Brain microvascular endothelial cell (primary cell): ENCODE measurements around the gene GLA.

Source experiments
- DNase-seq: peaks from one replicate; pipeline ENCODE4 v3.0.0-alpha.2; 2020
- H3K27ac ChIP-seq: fragments of 250-450 bp; sonication (Bioruptor Pico); 2 replicates; pipeline ENCODE4 v1.5.1; 2020; ENCODE audit warnings: mild to moderate bottlenecking, moderate library complexity
- H3K27me3 ChIP-seq: fragments of 250-450 bp; sonication (Bioruptor Pico); replicated peaks from 2 replicates; pipeline ENCODE4 v1.5.1; 2020; ENCODE audit warnings: mild to moderate bottlenecking
- H3K36me3 ChIP-seq: fragments of 250-450 bp; sonication (Bioruptor Pico); replicated peaks from 2 replicates; pipeline ENCODE4 v1.5.1; 2020; ENCODE audit warnings: mild to moderate bottlenecking
- H3K4me3 ChIP-seq: 2 replicates; pipeline ENCODE4 v1.5.1; 2011; ENCODE audit warnings: low read depth, mild to moderate bottlenecking, control low read depth, low read length, moderate library complexity
- CTCF ChIP-seq: IDR thresholded peaks from 2 replicates; pipeline ENCODE4 v1.5.1; 2011; ENCODE audit warnings: low read depth, mild to moderate bottlenecking, moderate library complexity, low read length, control low read depth, inconsistent platforms; ENCODE audit errors: missing control alignments
- in situ Hi-C: cut with HindIII; loops from 2 replicates; pipeline ENCODE4 v1.10.0; 2017; ENCODE audit warnings: low sequenced_read_pairs, low pct_ligation_motif_present

GLA gene

GRCh38 chrX:101417190-101417589, 9.5 kb upstream of the GLA start:
- Histone ChIP-seq H3K4me3 (no peak overlapping the region), H3K27ac (no peak overlapping the region), H3K36me3 (no peaks in the 10 kb centered on the region), H3K27me3 (no peaks in the 10 kb centered on the region)
- in situ Hi-C loops: no loop called here
- no peak for DNase-seq
- TF ChIP-seq CTCF: no peak

- Histone ChIP-seq H3K36me3 (no peaks in the 10 kb centered on the region), H3K4me3 (no peak overlapping the region), H3K27ac (no peak overlapping the region), H3K27me3 (no peaks in the 10 kb centered on the region)
- no peak for TF ChIP-seq CTCF
- no peak for DNase-seq
- in situ Hi-C loops: no loop called here
Observed at GRCh38 chrX:101416691-101417090, 9.0 kb upstream of the GLA start.

GRCh38 chrX:101415180-101416145, 7.7 kb upstream of the GLA start:
- peak; percentile 74 for TF ChIP-seq CTCF
- H3K27me3 ChIP-seq: no peaks in the 10 kb centered on the region
- no peak overlapping the region for H3K4me3 ChIP-seq
- in situ Hi-C loops: no loop called here
- no peak overlapping the region for H3K27ac ChIP-seq
- peak; percentile 44 for DNase-seq
- H3K36me3 ChIP-seq: no peaks in the 10 kb centered on the region

GRCh38 chrX:101411984-101412383, 4.3 kb upstream of the GLA start:
- DNase-seq: no peak
- Histone ChIP-seq H3K27ac (no peak overlapping the region), H3K4me3 (no peak overlapping the region), H3K27me3 (no peaks in the 10 kb centered on the region), H3K36me3 (no peaks in the 10 kb centered on the region)
- in situ Hi-C loops: no loop called here
- no peak for TF ChIP-seq CTCF

GRCh38 chrX:101410461-101410860, 2.7 kb upstream of the GLA start:
- no peaks in the 10 kb centered on the region for H3K36me3 ChIP-seq
- in situ Hi-C loops: no loop called here
- H3K27me3 ChIP-seq: no peaks in the 10 kb centered on the region
- no peak for DNase-seq
- no peak overlapping the region for H3K4me3 ChIP-seq
- H3K27ac ChIP-seq: no peak overlapping the region
- no peak for TF ChIP-seq CTCF
